LHCN-M2 (cell line): ENCODE measurements around the gene PUS1. TPM values are rescaled to one million over a fixed set of nuclear protein-coding genes. Genes with fewer than 3 reads are reported as not detected.
"Not testable (repeated sequence)": the region's sequence is repeated elsewhere in the genome, so short reads cannot be mapped to it uniquely, and the experiment has no call there.

Experiments used
- DNase-seq: peaks from one replicate; pipeline ENCODE4 v3.0.0-alpha.2; 2012; ENCODE audit warnings: low read depth
- total RNA-seq: library from RNA; depleted of rRNA; stranded (reverse); fragments of >200 nt; gene quantifications from 2 replicates; pipeline ENCODE4 v1.2.3, GENCODE V29; 2014

The PUS1 gene
- total RNA-seq, 1 experiment from 2014 or later: 17.7 TPM

DNA sequence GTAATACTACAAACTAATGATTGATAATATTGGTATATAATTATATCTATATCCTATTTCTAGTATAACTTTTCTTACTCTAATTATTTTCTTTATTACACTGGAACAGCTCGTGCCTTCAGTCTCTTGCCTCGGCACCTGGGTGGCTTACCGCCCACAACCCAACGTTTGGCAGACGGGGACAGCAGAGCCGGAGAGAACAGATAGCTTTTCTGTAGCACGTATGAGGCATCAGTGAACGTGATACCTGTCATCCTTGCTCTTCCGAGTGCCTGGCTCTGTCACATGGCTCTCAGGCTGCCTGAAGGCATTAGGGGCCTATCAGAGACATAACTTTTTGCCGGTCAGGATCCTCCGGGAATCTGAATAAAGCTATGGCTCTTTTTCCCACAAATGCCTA is 5.5 kb downstream of the PUS1 start:
- DNase-seq: no peak

DNA sequence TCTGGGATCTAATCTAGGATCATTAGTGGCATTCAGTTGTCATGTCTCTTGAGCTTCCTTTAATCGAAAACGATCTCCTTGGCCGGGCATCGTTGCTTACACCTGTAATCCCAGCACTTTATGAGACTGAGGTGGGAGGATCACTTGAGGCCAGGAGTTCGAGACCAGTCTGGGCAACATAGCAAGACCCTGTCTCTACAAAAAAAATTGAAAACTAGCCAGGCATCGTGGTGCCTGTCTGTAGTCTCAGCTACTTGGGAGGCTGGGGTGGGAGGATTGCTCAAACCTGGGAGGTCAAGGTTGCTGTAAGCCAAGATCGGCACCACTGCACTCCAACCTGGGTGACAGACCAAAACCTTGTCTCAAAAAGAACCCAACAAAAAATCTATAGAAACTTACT is 9.0 kb downstream of the PUS1 start:
- DNase-seq: no peak

DNA sequence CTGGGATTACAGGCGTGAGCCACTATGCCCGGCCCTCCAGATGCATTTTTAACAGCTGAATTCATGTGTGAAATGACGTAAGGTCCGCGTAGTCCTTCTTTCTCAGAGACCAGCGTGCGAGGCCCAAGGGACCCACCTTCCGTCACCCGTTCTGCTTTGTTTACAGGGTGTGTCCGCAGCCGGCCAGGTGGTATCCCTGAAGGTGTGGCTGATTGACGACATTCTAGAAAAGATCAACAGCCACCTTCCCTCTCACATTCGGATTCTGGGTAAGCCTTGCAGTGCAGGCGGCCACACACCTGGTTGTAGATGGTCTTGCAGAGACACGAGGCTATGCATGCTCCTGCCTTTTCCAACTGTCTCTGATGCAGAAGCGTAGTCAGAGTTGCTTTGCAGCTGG is 9.9 kb downstream of the PUS1 start:
- DNase-seq: no peak

DNA sequence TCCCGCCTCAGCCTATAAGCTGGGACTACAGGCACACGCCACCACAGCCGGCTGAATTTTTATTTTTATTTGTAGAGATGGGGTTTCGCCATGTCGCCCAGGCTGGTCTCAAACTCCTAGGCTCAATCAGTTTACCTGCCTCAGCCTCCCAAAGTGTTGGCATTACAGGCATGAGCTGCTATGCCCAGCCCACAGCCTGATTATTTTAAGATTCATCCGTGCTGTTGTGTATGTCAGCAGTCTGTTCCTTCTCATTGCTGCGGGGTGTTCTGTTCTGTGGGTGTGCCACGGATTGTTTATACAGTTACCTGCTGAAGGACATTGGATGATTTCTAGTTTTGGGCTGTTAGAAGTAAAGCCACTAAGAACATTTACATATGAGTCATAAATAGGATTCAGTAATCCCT is 11.1 kb downstream of the PUS1 start:
- DNase-seq: no peak

DNA sequence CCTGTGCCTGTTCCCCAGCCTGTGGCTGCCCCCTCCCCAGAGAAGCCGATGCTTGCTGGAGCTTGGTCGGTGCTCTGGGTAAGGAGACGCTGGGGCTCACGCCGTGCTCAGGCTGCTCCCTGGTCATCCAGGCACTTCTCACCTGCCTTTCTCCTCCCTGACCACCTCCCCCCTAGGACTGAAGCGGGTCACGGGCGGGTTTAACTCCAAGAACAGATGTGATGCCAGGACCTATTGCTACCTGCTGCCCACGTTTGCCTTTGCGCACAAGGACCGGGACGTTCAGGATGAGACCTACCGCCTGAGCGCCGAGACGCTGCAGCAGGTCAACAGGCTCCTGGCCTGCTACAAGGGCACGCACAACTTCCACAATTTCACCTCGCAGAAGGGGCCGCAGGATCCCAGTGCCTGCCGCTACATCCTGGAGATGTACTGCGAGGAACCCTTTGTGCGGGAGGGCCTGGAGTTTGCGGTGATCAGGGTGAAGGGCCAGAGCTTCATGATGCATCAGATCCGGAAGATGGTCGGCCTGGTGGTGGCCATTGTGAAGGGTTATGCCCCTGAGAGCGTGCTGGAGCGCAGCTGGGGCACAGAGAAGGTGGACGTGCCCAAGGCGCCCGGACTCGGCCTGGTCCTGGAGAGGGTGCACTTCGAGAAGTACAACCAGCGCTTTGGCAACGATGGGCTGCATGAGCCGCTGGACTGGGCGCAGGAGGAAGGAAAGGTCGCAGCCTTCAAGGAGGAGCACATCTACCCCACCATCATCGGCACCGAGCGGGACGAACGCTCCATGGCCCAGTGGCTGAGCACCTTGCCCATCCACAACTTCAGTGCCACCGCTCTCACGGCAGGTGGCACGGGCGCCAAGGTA is 12.3 kb downstream of the PUS1 start:
- no peak for DNase-seq

DNA sequence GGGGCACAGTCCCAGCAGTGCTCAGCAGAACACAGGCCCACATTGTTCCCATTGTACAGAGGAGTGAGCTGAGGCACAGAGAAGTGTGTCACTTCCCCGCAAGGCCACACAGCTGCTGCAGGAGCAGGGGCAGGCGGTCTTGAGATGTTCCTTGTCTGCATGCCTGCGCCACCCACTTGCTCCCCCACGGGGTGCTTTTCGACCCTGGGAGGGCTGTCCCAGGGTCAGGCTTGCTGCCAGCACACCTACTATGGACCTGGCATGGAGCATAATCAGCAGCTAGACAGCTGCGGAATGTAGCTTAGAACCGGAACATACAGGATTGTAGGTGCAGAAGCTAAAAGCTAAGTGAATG is 12.9 kb downstream of the PUS1 start:
- DNase-seq: no peak

DNA sequence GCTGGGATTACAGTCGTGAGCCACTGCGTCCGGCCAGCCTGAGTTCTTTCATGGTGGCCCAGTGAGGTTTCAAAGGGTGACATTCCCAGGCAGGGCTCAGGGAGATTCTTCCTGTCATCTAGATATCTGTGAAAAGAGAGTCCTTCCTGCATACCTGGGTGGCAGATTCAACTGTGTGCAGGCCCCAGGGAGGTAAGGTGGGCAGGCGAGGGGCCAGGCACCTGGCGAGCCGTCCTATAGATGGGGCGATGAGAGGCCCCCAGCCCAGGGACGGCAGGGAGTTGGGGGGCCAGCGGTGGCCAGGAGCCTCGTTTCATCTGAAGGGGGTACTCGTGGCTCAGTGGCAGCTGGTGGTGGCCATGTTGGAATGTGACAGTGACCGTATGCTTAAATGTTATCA is 13.6 kb downstream of the PUS1 start:
- DNase-seq: no peak

DNA sequence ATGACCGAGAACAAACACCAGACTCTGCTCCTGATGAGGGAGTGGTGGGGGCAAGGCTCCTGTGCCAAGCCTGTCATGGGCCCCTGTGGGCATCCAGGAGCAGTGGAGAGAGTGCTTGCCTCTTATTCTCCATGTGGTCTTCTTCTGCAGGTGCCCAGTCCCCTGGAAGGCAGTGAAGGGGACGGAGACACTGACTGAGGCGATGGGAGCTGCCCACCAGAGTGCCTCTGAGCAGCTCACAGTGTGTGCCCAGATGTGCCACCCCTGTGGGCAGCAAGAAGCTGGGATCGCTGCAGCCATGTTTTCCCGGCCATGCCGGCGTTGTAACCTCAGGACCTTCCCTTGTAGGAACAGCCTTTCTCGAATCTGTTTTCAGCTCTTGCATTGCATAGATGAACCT is 14.3 kb downstream of the PUS1 start:
- DNase-seq: no peak

DNA sequence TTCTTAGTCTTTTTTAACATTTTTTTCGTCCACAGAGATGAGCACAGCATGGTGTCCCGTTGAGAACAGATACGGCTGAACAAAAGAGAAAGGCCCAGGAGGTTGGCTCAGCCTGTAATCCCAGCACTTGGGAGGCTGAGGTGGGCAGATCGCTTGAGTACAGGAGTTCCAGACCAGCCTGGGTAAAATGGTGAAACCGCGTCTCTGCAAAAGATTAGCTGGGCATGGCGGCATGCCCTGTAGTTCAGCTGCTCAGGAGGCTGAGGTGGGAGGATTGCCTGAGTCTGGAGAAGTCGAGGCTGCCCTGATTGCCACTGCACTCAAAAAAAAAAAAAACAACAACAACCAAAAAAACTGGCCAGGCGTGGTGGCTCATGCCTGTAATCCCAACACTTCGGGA is 14.8 kb downstream of the PUS1 start:
- DNase-seq: no peak

DNA sequence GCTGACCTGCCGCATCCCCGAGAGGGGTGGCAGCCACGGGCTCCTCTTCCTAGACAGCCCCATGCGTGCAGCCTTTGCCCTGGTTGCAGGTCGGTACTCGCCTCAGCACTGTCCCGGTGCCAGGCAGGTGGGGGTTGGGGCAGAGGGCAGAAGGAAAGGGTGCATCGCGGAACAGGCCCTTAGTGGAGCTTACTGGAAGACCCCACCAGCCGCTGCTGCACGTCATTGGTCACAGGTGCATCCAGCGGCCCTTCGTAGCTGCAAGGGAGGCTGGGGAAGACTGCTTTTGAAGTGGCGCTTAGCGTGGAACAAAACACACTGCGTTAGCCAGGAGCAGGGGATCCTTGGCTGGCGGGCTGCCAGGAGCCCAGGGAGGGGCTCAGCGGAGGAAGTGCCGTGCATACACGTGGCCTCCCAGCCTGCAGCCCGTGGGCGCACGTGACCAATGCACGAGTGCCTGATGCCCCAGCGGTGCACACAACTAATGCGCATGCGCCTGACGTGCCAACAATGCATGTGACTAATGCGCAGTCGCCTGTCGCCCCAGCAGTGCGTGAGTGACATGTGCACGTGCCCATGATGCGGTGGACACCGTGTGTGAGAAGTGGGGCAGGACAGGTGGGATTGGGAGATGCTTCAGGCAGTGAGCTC is 15.7 kb downstream of the PUS1 start:
- DNase-seq: no peak

DNA sequence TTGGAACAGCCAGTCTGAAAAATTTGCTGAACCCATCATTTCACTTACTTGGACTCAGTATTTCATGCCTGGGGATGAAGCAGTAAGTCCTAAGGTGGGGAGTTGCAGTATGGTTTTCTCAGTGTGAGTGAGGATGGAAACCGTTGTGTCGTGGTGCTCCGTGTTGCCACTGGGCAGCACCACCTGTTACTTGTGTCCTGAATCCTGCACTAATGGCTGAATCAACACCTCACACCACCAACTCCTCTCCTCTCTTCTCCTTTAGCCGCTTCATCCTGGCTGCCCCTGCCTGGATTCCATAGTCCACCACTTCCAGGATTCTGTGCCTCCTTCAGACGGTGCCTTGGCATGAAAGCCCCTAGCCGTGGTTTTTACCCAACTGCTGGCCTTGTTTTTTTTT is 17.7 kb downstream of the PUS1 start:
- DNase-seq: no peak

DNA sequence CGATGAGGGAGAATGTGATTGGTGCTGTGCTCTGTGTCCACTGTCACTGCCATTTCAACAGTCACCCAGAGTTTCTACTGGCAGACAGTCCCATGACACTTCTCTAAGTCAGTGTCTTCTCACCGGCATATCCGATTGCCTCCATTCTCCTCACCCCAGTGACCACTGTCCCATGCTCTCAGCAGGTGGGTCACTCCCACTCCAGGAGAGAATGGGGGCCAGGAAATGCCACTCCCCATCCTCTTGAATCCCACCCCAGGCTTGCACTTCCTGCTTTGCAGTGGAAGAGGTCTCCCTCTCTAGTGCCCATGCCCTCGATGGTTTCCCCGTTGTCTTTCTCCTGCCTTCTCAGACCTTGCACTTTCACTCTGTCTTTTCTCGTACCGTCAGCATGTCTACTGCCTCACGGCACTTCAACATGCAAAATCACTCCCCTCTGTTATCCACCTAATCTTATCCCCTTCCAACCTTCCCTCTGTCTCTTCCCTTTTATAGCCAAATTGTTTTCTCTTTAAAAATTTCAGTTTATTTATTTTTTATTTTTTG is 18.5 kb downstream of the PUS1 start:
- no peak for DNase-seq

DNA sequence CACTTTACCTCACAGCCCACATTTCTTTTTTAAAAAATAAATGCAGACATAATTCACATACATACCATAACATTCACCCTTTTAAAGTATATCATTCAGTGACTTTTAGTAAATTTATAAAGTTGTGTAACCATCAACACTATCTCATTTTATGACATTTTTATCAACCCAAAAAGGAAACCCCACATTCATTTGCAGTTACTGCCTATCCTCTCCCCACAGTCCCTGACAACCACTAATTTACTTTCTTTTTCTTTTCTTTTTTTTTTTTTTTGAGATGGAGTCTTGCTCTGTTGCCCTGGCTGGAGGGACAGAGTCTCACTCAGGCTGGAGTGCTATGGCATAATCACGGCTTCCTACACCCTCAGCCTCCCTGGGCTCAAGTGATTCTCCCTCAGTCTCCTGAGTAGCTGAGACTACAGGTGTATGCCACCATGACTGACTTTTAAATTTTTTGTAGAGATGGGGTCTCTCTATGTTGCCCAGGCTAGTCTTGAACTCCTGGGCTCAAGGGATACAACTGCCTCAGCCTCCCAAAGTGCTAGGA is 19.2 kb downstream of the PUS1 start:
- DNase-seq: no peak

DNA sequence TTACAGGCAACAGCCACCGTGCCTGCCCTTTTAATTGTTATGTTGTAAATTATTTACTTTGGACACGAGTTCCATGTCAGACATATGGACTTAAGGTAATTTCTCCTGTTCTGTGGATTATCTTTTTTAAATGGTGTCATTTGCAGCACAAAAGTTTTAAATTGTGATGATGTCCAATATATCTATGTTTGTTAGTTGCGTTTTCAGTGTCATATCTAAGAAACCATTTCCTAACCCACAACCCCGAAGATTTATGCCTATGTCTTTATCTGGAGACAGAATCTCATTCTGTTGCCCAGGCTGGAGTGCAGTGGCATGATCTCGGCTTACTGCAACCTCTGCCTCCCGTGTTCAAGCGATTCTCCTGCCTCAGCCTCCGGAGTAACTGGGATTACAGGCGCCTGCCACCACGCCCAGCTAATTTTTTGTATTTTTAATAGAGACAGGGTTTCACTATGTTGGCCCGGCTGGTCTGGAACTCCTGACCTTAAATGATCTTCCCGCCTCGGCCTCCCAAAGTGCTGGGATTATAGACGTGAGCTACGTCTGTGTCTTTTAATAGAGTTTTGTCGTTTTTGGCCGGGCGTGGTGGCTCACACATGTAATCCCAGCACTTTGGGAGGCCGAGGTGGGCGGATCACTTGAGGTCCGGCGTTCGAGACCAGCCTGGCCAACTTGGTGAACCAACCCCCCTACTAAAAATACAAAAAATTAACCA is 19.8 kb downstream of the PUS1 start:
- not testable (repeated sequence) for DNase-seq

DNA sequence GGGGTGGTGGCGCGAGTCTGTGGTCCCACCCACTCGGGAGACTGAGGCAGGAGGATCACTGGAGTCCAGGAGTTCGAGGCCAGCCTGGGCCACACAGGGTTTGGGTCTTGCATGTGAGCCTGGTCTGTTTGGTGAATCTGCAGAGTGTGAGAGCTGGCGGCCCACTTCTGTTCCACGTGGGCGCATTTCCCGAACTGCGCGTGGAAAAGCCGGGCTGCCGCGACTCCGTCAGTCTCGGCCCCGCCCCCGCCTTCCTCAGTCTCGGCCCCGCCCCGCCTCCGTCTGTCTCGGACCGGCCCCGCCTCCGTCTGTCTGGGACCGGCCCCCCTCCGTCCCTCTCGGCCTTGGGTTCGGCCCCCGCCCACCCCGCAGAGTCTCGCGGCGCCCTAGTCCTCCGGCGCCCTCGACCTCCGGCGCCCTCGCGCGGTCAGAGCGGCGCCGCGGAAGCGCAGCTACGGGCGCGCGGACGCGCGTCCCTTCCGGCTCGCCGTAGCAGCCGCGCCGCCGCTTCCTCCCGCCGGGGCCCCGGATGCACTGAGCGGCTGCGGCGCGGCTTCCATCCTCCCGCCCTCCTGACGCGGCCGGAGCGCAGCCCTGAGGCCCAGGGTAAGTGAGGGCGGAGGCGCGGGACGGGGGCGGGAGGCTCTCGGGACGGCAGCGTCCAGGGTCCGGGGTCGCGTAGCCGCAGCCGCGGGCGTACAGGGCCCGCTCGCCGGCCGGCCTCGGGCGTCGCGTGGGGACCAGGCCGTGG is 20.5 kb downstream of the PUS1 start, which contains the start of gene EP400:
Gene EP400 (plus strand): TSS at position 512 of the 751 bp plus-strand sequence. CDS start 10,678 bp downstream, outside the sequence.
- DNase-seq: peak; percentile 90

DNA sequence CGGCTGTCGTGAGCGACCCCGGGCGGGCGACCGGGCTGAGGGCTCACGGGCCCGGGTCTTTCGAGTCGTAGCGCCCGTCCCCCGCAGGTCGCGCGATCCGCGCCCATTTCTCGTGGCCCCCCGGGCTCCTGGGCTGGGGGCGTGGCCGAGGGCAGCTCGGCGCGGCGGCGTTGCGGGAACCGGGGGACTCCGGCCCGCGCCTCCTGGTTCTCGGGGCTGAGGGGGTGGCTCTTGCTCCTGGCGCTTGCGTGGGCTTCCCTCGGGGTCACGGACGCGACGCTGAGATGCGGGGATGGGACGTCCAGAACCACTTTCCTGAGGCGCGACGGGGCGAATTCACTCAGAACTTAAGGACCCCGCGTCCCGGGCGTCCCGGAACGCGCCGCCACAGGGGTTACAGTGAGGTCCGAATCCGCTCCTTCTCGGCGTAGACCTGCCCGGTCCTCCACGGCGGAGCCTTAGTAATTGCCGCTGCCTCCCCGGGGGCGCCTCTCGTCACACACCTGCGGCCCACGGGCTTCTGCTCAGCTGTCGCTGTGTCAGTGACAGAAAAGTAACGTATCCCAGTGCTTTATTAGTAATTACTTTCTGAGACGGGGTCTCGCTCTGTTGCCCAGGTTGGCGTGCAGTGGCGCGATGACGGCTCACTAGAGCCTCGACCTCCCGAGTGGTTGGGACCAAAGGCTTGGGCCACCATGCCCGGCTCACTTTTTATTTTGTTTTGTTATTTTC is 21.3 kb downstream of the PUS1 start:
- no peak for DNase-seq

DNA sequence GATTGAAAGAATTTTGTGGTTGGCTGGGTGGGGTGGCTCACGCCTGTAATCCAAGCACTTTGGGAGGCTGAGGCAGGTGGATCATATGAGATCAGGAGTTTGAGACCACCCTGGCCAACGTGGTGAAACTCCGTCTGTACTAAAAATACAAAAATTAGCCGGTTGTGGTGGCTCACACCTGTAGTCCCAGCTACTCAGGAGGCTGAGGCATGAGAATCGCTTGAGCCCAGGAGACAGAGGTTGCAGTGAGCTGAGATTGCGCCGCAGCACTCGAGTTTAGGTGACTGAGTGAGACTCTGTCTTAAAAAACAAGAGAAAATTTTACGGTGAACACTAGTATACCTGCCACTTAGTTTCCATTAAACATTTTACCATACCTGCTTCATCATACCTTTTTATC is 24.7 kb downstream of the PUS1 start:
- DNase-seq: not testable (repeated sequence)

DNA sequence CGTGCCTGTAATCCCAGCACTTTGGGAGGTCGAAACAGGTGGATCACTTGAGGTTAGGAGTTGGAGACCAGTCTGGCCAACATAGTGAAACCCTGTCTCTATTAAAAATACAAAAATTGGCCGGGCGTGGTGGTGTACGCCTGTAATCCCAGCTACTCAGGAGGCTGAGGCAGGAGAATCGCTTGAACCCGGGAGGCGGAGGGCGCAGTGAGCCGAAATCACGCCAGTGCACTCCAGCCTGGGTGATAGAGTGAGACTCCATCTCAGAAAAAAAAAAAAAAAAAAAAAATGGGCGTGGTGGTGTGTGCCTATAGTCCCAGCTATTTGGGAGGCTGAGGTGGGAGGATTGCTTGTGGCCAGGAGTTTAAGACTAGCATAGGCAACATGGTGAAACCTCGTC is 25.4 kb downstream of the PUS1 start:
- not testable (repeated sequence) for DNase-seq

DNA sequence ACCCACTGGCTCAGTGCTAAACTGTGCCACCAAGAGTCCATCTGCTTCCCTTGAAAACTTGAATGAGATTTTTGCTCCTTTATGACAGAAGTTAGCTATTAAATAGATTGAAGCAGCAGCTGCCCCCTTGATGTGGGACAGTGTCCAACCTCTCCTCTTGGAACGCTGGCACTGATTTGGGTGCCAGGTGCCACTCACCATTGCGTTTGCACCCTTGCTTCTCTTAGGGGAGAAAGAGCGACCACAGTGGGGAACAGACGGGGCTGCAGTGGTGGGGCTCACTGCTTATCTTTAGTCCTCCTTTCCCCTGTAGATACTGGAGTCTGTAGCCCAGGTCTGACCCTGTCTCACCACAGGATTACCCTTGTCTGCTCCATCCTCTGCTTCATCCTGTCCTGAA is 30.0 kb downstream of the PUS1 start:
- no peak for DNase-seq
